HG02588 (cell line): Measurements from ENCODE around the gene DDI2.
"Not testable (repeated sequence)": the region's sequence is repeated elsewhere in the genome, so short reads cannot be mapped to it uniquely, and the experiment has no call there.

Experiments
- ATAC-seq: cut with Tn5 transposase; IDR thresholded peaks from one replicate; pipeline ENCODE4 v1.9.1; 2021; ENCODE audit warnings: mild to moderate bottlenecking, moderate library complexity; ENCODE audit not compliant: unreplicated experiment

DDI2 gene

DNA sequence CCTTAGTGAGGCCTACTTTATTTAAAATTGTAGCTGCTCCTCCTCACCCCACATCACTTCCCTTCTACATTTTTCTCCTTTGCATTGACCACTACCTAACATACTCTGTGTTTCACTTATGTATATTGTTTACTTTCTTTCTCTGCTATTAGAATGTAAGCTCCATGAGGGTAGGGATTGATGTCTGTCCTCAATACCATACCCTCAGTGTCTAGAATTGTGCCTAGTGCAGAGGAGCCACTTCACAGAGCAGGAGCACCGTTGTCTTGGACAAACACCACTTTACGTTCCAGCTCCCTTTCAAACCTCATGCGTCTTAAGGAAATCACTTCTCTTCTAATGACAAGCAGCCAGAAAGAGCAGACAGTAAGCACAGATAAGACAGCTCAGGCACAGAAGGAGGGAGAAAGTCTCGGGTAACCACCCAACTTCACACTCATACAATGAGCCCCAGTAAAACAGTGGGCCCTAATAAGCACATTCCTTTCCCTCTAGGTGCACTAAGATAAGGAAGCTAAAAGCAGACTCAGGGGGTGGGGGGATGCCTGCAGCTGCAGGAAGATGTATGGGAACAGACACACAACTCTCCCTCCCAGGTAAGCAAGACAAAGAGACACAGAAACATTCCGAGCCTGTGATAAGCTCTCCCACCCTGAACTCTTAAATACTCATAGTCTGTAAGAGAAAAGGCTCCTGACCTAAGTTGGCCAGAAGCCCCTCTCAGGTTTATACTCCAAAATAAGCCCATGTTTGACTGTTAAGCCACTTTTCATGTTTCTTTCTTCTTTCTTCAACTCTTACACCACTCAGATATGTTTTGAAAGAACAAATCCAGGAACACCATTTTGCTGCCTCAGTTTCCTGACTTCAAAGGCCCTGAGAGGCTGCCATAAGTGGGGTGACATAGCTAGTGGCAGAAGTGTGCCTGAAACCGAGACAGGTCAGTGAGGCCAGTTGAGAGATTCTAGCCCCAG lies 59.7 kb downstream of the DDI2 start:
- no peak for ATAC-seq

DNA sequence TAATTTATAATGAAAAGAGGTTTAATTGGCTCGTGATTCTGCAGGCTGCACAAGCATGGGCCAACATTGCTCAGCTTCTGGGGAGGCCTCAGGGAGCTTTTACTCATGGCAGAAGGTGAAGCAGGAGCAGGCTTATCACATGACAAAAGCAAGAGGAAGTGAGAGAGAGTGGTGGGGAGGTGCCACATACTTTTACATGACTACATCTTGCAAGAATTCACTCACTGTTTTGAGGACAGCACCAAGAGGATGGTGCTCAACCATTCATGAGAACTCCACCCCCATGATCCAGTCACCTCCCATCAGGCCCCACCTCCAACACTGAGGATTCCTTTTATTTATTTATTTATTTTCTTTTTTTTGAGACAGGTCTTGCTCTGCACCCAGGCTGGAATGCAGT lies 61.3 kb downstream of the DDI2 start:
- no peak for ATAC-seq

DNA sequence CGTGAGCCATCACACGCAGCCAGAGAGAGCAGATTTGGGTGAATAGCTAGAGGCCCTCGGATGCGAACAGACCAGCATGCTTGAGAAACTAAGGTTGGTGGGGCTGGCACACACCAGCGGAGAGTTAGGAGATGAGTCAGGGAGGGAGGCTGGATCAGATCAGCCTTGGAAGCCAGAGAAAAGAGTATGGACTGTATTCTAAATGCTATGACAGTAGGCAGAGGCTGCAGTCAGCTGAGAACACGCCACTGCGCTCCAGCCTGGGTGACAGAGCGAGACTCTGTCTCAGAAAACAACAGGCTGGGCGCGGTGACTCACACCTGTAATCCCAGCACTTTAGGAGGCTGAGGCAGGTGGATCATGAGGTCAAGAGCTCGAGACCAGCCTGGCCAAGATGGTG lies 62.9 kb downstream of the DDI2 start:
- ATAC-seq, result no peak

DNA sequence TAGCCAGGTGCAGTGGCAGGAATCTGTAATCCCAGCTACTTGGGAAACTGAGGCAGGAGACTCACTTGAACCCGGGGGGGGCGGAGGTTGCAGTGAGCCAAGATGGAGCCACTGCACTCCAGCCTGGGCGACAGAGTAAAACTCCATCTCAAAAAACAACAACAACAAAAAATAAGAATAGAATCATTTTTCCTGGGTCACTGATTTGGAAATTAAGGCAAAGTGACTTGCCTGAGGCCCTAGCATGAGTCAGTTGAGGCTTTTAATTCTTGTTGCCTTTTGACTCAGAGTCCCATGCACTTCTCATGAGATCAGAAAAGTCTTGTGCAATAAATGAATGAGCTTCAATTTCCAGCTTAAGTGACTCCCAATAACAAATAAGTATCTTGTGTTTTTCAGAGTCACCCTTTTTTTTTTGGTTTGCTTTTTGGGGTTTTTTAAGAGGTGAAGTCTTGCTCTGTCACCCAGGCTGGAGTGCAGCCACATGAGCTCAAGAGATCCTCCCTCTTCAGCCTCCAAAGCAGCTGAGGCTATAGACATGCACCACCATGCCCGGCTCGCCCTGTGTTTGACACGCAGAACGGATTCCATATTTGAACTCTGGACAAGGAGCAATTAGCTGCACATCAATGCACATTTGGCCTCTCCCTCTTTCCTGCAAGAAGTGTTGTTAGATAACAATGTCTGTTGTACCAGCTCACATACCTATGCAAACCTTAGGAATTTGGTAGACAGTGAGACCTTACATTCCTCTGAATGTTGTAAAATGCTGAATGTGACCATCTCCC lies 63.5 kb downstream of the DDI2 start:
- ATAC-seq, result no peak

DNA sequence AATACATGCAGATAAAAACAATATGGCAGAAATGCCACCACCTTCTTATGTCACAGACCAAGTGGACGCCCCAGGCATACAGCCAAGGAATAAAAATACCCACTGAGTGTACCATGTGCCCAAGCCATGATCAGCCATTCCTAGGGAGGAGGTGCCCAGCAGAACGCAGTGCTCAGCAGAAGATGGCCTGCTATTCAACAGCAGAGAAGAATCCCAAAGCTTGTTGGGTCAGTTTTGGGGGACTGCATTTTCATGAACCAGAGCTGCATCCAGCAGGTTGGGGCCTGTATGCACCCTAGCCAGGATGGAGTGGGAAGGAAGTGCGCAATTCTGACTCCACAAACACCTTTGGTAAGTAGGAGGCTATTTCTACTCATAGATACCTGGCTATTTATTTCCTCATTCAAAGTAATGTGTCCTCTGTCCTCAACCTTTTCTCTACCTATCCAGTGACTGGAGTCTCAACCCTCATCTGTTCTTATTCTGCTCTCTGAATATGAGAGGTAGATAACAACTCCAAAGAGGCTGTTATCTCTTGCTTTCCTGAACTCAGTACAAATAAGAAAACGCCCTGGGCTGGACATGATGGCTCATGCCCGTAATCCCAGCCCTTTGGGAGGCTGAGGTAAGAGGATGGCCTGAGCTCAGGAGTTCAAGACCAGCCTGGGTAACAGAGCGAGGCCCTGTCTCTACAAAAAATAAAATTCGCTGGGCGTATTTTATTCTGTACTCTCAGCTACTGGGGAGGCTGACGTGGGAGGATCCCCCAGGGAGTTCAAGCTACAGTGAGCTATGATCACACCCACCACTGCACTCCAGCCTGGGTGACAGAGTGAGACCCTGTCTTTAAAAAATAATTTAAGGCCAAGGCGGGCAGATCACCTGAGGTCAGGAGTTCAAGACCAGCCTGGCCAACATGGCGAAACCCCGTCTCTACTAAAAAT lies 64.4 kb downstream of the DDI2 start:
- no peak for ATAC-seq

DNA sequence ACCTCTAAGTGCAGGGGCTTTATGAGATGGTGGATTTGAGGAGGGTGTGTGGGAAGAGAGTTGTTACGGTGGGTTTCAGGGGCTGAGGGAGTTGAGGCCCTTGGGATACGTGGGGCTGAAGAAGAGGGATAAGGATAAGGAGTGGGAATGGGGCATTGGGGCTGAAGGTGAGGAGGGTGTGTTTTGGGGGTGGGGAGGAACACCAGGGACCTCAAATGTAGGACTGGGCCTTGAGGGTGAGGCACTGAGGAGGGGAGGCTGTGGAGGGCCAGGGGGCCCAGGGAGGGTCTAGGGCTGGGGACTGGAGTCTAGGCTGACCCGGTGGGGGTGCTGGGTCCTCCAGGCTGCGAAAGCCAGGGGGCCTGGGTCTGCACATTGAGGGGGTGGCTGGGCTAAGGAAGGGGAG lies 65.7 kb downstream of the DDI2 start:
- no peak for ATAC-seq

DNA sequence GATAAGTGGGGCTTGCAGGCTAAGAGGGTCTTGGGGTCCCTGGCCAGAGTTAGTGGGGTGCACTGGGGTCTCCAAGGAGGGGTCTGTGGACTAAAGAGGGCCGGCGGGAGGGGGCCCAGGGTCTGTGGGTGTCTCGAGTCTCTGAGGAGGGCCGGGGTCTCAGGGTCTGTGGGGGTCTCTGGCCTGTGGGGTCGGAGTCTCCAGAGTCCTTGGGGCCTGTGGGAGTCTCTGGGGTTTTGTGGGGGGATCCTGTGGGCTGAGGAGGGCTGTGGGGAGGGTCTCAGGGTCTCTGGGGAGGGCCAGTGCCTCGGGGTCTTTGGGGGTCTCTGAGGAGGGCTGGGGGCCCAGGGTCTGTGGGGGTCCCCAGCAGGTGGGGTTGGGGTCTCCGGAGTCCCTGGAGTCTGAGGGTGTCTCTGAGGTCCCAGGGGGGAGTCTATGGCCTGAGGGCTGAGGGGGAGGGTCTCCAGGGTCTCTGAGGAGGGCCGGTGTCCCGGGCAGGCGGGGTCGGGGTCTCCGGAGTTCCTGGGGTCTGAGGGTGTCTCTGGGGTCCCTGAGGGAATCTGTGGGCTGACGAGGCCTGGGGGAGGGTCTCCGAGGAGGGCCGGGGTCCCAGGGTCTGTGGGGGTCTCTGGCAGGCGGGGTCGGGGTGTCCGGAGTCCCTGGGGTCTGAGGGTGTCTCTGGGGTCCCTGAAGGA lies 66.2 kb downstream of the DDI2 start:
- no peak for ATAC-seq

DNA sequence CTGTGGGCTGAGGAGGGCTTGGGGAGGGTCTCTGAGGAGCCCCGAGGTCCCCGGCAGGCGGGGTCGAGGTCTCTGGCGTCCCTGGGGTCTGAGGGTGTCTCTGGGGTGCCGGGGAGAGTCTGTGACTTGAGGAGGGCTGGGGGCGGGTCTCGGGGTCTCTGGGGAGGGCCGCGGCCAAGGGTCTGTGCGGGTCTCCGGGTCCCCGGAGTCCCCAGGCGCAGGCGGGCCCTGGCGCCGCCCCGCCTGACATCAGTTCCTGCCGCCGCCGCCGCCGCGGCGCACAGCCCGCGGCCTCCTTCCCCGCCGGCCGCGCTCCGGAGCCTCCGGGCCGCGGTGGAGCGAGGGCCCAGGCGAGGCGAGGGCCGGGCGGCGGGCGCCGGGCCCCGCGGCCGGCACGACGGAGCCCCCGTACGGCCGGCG lies 66.8 kb downstream of the DDI2 start, which contains the start of gene PLEKHM2:
Gene PLEKHM2, plus strand, starts transcription at position 279 of the 420 bp plus-strand sequence. CDS start 239 bp downstream, outside the sequence.
- ATAC-seq, result no peak

DNA sequence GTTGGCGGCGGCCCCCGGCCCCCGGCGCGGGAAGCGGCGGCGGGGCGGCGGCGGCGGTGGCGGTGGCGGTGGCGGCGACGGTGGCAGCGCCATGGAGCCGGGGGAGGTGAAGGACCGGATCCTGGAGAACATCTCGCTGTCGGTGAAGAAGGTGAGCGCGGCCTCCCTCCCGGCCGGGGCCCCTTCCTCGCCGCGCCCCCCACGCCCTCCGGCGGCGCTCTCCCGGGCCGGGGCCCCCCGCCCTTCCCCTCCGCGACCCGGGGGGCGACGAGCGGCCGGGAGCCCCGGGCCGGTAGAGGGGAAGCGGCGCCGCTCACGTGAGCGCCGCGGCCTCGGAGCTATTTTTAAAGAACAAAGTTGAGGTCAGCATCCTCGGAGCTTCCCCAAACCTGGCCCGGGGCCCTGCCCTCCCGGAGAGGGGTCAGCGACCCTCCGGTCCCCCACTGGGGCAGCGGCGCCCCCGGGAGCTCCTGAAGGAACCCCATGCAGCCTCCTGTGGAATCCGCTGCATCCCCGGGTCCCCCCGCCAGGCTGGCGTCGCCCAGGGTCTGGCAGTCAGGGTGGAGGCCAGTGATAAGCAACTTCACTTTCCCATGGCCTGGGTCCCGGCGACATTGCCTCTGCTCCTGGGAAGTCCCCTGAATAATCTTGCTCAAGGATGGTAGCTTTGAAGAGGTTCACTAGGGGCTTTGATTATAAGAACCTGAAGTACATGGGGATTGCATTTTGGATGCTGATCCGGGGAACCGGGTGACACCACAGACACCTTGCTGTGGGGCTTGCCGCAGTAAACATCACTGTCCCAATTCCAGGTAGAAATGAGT lies 67.4 kb downstream of the DDI2 start:
- no peak for ATAC-seq

DNA sequence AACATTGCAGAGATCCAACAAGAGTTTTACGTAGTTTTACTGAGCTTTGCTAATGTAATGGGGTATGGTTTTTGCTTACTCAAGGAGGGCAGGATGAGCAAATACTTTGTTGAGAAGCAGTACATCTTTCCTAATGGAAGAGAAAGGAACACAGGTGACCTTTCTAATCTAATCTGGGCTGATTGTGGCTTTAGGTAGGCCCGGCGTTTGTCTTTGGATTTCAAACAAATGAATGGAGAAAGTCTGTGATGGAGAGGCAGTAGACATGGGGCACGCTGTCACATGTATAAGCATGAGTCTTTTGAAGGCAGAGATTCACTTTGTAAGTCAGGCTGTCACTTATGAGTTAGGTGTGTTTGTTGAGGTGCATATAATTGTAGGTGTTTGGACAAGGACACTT lies 68.6 kb downstream of the DDI2 start:
- ATAC-seq, result no peak

DNA sequence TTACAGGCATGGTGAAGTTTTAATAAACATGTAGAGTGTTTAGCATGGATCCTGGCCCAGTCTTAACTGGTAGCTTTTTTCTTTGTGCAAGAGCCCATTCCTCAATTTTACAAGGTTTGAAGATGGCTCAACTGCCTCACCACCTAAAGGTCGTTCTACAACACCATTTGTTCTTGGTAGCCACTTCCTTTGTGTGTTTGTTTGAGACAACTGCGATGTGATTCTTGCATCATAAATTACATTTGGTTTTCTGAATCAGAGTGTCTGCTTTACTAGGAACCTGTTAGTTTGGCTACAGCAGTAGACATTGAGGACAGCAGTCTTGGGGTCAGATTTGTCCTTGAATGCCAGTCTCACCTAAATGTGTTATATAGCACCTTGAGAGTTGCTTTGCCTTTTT lies 70.2 kb downstream of the DDI2 start:
- no peak for ATAC-seq

DNA sequence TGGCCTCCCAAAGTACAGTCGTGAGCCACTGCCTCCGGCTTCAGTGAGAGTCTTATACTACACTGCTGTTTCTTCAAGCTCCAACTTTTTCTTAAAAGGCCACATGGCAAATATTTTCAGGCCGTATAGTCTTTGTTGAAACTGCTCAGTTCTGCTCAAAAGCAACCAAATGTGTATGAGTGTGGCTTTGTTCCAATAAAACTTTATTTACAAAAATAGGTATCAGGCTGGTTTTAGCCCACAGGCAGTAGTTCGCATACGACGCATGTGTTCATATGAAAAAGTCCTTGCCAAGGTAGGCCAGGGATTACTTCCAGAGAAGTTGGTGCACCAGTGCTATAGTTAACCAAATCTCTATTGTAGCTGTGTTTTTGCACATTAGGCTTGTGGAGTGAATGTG lies 73.1 kb downstream of the DDI2 start:
- no peak for ATAC-seq

DNA sequence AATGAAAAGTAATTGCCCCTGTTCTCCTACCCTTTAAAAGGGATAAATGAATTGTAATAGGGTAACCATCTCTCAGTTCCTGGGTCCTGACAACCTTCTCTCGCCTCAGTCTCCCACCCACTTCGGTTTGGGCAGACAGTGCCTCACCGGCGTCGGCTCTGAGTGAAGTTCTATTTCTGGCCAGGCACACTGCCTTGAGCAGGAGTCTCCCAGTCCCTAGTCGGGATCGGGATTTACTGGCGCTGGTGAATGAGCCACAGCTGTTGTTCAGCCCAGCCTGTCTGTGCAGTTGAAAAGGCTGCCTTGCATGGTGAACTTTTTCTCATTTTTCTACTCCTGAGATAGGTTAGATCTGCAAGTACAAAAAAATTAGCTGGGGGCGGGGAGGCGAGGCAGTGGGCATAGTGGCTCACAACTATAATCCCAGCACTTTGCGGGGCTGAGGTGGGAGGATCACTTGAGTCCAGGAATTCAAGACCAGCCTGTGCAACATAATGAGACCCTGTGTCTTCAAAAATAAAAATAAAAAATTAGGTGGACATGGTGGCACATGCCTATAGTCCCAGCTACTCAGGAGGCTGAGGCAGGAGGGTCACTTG lies 74.3 kb downstream of the DDI2 start:
- no peak for ATAC-seq

DNA sequence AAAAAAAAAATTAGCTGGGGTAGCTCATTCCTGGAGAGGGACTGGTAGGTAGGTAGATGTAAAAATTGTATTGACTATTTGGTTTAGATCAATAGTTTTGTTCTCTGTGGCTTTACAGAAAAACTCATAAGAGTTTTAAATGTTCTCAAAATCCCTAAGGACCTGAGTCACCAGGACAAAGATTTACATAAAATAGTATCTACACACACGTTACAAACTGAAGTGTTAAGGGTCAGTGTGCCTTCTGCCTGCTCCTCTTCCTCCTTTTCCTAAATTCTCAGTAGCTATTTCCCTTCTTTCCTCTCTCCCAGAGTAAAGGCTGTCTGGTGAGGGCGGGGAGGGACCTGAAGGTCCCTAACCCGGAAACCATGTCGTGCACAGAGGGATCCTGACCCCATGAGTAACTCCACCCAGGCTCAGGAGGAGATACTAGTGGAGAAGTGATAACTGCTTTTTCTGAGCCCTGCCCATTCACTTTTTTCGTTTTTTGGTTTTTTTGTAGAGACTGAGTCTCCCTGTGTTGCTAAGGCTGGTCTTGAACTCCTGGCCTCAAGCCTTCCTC lies 74.9 kb downstream of the DDI2 start:
- no peak for ATAC-seq

DNA sequence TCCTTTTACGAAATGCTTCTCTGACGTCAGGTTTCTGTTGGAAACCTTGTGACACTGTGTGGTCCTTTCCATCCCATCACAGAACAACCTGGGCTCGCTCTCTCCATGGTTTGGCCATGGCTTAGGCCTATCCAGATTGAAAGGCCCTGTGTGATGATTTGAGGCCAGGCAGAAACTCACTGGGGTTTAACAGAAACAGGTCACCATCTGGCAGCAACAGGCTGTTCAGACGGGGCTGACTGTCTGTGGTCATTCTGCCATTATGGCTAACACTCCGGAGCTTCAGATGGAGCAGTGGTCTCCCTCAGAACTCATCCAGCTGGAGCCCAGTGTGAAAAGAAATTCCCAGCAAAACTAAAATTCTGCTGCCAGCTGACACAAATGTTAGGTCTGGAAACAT lies 76.1 kb downstream of the DDI2 start:
- no peak for ATAC-seq

DNA sequence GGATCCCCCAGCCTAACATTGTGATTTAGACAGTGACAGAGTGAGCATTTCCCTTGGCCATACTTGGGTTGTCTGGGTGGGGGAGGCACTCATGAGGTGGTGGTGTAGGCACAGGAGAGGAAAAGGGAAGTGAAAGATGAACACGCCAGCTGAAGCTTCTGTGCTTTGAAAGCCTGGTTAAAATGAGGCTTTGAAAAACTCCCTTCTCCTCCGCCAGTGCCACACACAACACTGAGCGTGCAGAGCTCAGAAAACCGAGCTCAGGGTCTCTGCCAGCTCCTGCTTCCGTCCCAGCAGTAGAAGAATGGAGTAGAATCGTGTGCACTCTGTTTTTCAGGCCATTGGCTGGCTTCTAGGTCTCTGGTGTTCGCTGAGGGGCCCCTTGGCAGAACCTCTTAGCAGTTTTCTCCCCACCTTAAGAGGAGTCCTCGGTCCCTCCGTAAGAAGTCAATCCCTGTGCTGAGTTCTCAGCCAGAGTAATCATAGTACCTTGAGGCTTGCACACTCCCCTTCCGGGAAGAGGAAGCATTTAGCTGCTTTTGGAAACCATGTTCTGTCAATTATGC lies 79.8 kb downstream of the DDI2 start:
- ATAC-seq, result peak; percentile 90

DNA sequence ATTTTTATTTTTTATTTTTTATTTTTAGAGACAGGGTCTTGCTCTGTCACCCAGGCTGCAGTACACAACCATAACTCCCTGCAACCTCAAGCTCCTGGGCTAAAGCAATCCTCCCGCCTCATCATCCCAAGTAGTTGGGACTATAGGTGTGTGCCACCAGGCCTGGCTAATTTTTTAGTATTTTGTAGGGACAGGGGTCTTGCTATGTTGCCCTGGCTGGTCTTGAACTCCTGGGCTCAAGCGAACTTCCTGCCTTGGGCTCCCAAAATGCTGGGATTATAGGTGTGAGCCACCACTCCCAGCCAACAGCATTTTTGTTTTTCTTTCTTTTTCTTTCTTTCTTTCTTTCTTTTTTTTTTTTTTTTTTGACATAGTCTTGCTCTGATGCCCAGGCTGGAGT lies 80.9 kb downstream of the DDI2 start:
- no peak for ATAC-seq

DNA sequence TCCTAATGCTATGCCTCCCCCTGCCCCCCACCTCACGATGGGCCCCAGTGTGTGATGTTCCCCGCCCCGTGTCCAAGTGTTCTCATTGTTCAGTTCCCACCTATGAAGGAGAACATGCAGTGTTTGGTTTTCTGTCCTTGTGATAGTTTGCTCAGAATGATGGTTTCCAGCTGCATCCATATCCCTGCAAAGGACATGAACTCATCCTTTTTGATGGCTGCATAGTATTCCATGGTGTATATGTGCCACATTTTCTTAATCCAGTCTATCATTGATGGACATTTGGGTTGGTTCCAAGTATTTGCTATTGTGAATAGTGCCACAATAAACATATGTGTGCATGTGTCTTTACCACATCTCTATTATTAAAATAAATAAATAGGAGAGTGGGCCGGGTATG lies 82.1 kb downstream of the DDI2 start:
- not testable (repeated sequence) for ATAC-seq
